NCI-H446 (cell line): Measurements from ENCODE around the gene ALG14.
"Not testable (repeated sequence)": the region's sequence is repeated elsewhere in the genome, so short reads cannot be mapped to it uniquely, and the experiment has no call there.

Experiments
- DNase-seq, 2 experiments: peaks; one replicate each; lab custom pipeline; 2025; lab: John Stamatoyannopoulos, UW

The ALG14 gene

GRCh38 chr1:94953746-94954145, 119.0 kb downstream of the ALG14 start:
- no peak for DNase-seq

- DNase-seq, result peak in 1 of 2 experiments; percentile 42
Measured at GRCh38 chr1:94953107-94953506, 119.6 kb downstream of the ALG14 start.

GRCh38 chr1:94952539-94952938, 120.2 kb downstream of the ALG14 start:
- no peak for DNase-seq

- DNase-seq, result no peak
Measured at GRCh38 chr1:94951509-94952208, 121.1 kb downstream of the ALG14 start.

GRCh38 chr1:94951046-94951445, 121.7 kb downstream of the ALG14 start:
- DNase-seq, result no peak

GRCh38 chr1:94949681-94950661, 122.8 kb downstream of the ALG14 start:
- no peak for DNase-seq

- peak; percentile 47 to 60 for DNase-seq
Measured at GRCh38 chr1:94947437-94947836, 125.3 kb downstream of the ALG14 start.

GRCh38 chr1:94946886-94947285, 125.9 kb downstream of the ALG14 start:
- DNase-seq, result no peak

- no peak for DNase-seq
Measured at GRCh38 chr1:94942171-94943128, 130.3 kb downstream of the ALG14 start.

GRCh38 chr1:94941480-94941879, 131.3 kb downstream of the ALG14 start:
- DNase-seq, result not testable (repeated sequence)

- no peak for DNase-seq
Measured at GRCh38 chr1:94940738-94941137, 132.0 kb downstream of the ALG14 start.

- DNase-seq, result no peak
Measured at GRCh38 chr1:94937820-94938219, 134.9 kb downstream of the ALG14 start.

- no peak for DNase-seq
Measured at GRCh38 chr1:94936861-94937620, 135.7 kb downstream of the ALG14 start.

GRCh38 chr1:94935476-94935875, 137.3 kb downstream of the ALG14 start:
- no peak for DNase-seq

GRCh38 chr1:94935034-94935433, 137.7 kb downstream of the ALG14 start:
- DNase-seq, result no peak

- no peak for DNase-seq
Measured at GRCh38 chr1:94934551-94934950, 138.2 kb downstream of the ALG14 start.

GRCh38 chr1:94931254-94931841, 141.4 kb downstream of the ALG14 start:
- no peak for DNase-seq

- no peak for DNase-seq
Measured at GRCh38 chr1:94929351-94930217, 143.2 kb downstream of the ALG14 start.

- no peak for DNase-seq
Measured at GRCh38 chr1:94928293-94928939, 144.3 kb downstream of the ALG14 start.
